ENCODE measurements around the gene LRRN4. TPM values are rescaled to one million over a fixed set of nuclear protein-coding genes. Genes with fewer than 3 reads are reported as not detected.

LRRN4 gene
- total RNA-seq, 1 experiment from 2014 or later = 0.57 TPM

DNA sequence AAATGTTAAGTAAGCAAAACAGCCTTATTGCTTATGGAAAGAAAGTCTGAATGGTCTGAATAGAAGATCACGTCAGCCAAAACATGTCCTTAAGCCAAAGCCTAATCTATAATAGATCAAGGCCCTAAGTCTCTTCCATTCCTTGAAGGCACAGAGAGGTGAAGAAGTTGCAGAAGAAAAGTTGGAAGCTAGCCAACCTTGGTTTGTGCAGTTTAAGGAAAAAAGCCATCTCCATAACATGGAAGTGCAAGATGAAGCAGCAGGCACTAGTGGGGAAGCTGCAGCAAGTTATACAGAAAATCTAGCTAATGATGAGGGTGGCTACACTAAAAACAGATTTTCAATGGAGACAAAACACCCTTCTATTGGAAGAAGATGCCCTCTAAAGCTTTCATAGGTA is 29.1 kb downstream of the LRRN4 start:
- ChIA-PET CTCF (no interaction called here), POLR2A (no interaction called here)
- Histone ChIP-seq H3K9me3 (ENCODE audit: control insufficient read depth, insufficient read depth, low read depth, low read length) (no peaks in the 10 kb centered on the region), H3K4me1 (ENCODE audit: control insufficient read depth, insufficient read depth, low read length) (no peaks in the 10 kb centered on the region), H3K27me3 (ENCODE audit: control insufficient read depth, insufficient read depth, low read length) (no peaks in the 10 kb centered on the region), H3K36me3 (ENCODE audit: control insufficient read depth, insufficient read depth, low read length) (peaks cover 4% of the 10 kb centered on the region; the same call in 1 of the 2 replicates), H3K4me3 (ENCODE audit: low read depth in 2 of 2, low read length in 2 of 2) (no peak overlapping the region), H3K27ac (ENCODE audit: low read length) (no peak overlapping the region)
- BruUV-seq (replicated peaks) = no TSS peak
- no peak for ATAC-seq
- no peak for DNase-seq (ENCODE audit: low read depth, low spot score)
- TF ChIP-seq, protein P1, sequence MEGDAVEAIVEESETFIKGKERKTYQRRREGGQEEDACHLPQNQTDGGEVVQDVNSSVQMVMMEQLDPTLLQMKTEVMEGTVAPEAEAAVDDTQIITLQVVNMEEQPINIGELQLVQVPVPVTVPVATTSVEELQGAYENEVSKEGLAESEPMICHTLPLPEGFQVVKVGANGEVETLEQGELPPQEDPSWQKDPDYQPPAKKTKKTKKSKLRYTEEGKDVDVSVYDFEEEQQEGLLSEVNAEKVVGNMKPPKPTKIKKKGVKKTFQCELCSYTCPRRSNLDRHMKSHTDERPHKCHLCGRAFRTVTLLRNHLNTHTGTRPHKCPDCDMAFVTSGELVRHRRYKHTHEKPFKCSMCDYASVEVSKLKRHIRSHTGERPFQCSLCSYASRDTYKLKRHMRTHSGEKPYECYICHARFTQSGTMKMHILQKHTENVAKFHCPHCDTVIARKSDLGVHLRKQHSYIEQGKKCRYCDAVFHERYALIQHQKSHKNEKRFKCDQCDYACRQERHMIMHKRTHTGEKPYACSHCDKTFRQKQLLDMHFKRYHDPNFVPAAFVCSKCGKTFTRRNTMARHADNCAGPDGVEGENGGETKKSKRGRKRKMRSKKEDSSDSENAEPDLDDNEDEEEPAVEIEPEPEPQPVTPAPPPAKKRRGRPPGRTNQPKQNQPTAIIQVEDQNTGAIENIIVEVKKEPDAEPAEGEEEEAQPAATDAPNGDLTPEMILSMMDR (IDR thresholded peaks at IDR 0.05) = no peak
- TF ChIP-seq, protein P2, sequence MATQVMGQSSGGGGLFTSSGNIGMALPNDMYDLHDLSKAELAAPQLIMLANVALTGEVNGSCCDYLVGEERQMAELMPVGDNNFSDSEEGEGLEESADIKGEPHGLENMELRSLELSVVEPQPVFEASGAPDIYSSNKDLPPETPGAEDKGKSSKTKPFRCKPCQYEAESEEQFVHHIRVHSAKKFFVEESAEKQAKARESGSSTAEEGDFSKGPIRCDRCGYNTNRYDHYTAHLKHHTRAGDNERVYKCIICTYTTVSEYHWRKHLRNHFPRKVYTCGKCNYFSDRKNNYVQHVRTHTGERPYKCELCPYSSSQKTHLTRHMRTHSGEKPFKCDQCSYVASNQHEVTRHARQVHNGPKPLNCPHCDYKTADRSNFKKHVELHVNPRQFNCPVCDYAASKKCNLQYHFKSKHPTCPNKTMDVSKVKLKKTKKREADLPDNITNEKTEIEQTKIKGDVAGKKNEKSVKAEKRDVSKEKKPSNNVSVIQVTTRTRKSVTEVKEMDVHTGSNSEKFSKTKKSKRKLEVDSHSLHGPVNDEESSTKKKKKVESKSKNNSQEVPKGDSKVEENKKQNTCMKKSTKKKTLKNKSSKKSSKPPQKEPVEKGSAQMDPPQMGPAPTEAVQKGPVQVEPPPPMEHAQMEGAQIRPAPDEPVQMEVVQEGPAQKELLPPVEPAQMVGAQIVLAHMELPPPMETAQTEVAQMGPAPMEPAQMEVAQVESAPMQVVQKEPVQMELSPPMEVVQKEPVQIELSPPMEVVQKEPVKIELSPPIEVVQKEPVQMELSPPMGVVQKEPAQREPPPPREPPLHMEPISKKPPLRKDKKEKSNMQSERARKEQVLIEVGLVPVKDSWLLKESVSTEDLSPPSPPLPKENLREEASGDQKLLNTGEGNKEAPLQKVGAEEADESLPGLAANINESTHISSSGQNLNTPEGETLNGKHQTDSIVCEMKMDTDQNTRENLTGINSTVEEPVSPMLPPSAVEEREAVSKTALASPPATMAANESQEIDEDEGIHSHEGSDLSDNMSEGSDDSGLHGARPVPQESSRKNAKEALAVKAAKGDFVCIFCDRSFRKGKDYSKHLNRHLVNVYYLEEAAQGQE (IDR thresholded peaks at IDR 0.05; ENCODE audit: insufficient read depth in 1 of 2, low read depth in 2 of 2, low read length in 1 of 2) = no peak
- no peak for TF ChIP-seq SIN3A (IDR thresholded peaks at IDR 0.05; ENCODE audit: borderline replicate concordance, insufficient read depth, low read depth, low read length)
- no peak for TF ChIP-seq POLR2AphosphoS5 (IDR thresholded peaks at IDR 0.05; ENCODE audit: low read depth, low read length)
- TF ChIP-seq TCF7L2 (IDR thresholded peaks at IDR 0.05; ENCODE audit: low read depth, low read length) = no peak
- intact Hi-C loops (cut with micrococcal nuclease; ENCODE audit: unreplicated experiment) (no loop called here), in situ Hi-C loops (cut with HindIII; ENCODE audit: low pct_unique_long_range_greater_than_20kb, low sequenced_read_pairs) (no loop called here)

DNA sequence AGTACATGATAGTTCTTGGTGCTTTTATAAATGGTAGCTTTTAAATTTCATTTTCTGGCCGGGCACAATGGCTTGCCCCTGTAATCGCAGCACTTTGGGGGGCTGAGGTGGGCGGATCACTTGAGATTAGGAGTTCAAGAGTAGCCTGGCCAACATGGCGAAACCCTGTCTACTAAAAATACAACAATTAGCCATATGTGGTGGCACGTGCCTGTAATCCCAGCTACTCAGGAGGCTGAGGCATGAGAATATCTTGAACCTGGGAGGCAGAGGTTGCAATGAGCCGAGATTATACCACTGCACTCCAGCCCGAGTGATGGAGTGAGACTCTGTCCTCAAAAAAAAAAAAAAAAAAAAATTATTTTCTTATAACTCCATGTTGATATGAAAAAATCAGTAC is 36.0 kb downstream of the LRRN4 start:
- H3K27me3 ChIP-seq (ENCODE audit: control insufficient read depth, insufficient read depth, low read length) = no peaks in the 10 kb centered on the region
- TF ChIP-seq, protein P2 (IDR thresholded peaks at IDR 0.05; ENCODE audit: insufficient read depth in 1 of 2, low read depth in 2 of 2, low read length in 1 of 2) = no peak
- no peak overlapping the region for H3K4me3 ChIP-seq (ENCODE audit: low read depth in 2 of 2, low read length in 2 of 2)
- H3K36me3 ChIP-seq (ENCODE audit: control insufficient read depth, insufficient read depth, low read length) = peaks cover 8% of the 10 kb centered on the region
- ChIA-PET CTCF (no interaction called here), POLR2A (no interaction called here)
- no TSS peak for BruUV-seq (replicated peaks)
- in situ Hi-C loops (cut with HindIII; ENCODE audit: low pct_unique_long_range_greater_than_20kb, low sequenced_read_pairs) = no loop called here
- DNase-seq (ENCODE audit: low read depth, low spot score) (no peak), ATAC-seq (no peak)
- H3K27ac ChIP-seq (ENCODE audit: low read length) = no peak overlapping the region
- H3K4me1 ChIP-seq (ENCODE audit: control insufficient read depth, insufficient read depth, low read length) = no peaks in the 10 kb centered on the region
- no peaks in the 10 kb centered on the region for H3K9me3 ChIP-seq (ENCODE audit: control insufficient read depth, insufficient read depth, low read depth, low read length)
- intact Hi-C loops (cut with micrococcal nuclease; ENCODE audit: unreplicated experiment) = no loop called here

Measured in Panc1 (cell line).